Activated T-helper 1 cell treated with anti-CD3 and anti-CD28 coated beads, Interleukin-12 subunit alpha, Interleukin-12 subunit beta, Interleukin-2, Interleukin-4 antibody, amounts not matched to agents 30 ng/mL and 10 ng/mL and 1 ng/mL, durations not matched to agents 14 hours and 24 hours and 36 hours (primary cell): ENCODE measurements around the gene TOB1. TPM values are rescaled to one million over a fixed set of nuclear protein-coding genes. Genes with fewer than 3 reads are reported as not detected.

Experiments
- DNase-seq: peaks from one replicate; pipeline ENCODE4 v3.0.0; 2021; ENCODE audit warnings: low spot score
- H3K27ac Mint-ChIP-seq: one replicate; pipeline ENCODE4 v1.8.0; 2021; ENCODE audit warnings: mild to moderate bottlenecking, mixed read lengths
- H3K27me3 Mint-ChIP-seq: one replicate; pipeline ENCODE4 v1.8.0; 2022; ENCODE audit warnings: mild to moderate bottlenecking, moderate library complexity, mixed read lengths; ENCODE audit not compliant: insufficient read depth
- H3K36me3 Mint-ChIP-seq: one replicate; pipeline ENCODE4 v1.8.0; 2021; ENCODE audit warnings: low read depth, mixed read lengths
- H3K4me1 Mint-ChIP-seq: one replicate; pipeline ENCODE4 v1.8.0; 2021; ENCODE audit warnings: low read depth, mixed read lengths
- H3K4me3 Mint-ChIP-seq: one replicate; pipeline ENCODE4 v1.8.0; 2021; ENCODE audit warnings: mild to moderate bottlenecking, moderate library complexity, mixed read lengths
- H3K9me3 Mint-ChIP-seq: one replicate; pipeline ENCODE4 v1.8.0; 2021; ENCODE audit warnings: mixed read lengths
- intact Hi-C: fragments of 100-400 bp; cut with micrococcal nuclease; formaldehyde crosslinking; loops from one replicate; pipeline ENCODE4 v1.15.1; 2024
- total RNA-seq: library from RNA; stranded (reverse); gene quantifications from 2 replicates; pipeline ENCODE4 v1.2.3, GENCODE V29; 2022

The TOB1 gene
- total RNA-seq, 1 donor from 2014 or later = 35.5 TPM

DNA sequence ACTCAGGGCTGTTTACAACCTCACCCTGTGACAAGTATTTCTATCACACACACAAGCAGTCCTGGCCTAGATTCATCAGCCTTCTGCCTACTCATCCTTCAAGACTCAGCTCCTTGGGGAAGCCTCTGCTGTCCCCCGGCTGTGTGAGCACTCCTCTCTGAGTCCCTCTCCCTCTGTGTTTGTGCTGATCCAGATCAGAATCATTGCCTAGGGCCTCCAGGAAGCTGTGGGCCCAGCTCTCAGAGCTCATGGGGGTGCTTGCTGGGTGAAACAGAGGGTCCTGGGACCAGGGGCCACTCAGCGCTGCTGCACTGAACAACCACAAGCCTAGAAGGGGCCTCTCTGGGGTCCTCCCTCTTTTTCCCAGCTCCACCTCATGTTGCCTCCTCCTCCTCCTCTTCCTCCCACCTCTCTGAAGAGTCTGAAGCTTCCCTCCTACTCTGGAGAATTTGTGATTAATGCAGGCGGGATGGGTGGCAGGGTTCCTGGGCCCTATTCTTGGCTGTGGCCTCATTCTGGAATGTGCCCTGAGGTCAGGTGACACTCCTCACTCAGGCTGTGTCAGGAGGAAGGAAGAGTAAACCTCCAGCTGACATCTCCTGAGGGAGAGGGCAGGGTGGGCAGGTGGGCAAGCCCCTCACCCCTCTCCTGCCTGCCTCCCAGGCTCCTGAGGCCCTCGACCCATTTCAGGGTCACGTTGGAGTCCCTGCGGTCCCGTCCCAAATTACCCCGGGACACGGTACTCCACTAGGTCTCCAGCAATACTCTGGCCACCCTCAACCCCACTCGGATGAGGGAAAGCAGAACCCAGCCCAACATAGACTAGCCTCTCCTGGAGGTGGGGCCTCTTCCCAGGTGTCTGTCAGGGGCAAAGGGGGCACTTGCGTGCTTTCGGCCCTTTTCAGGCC is 20.7 kb downstream of the TOB1 start:
- intact Hi-C loops = no loop called here
- Mint-ChIP-seq H3K27ac (no peak overlapping the region), H3K36me3 (no peaks in the 10 kb centered on the region), H3K4me1 (no peaks in the 10 kb centered on the region), H3K4me3 (no peak overlapping the region), H3K9me3 (no peaks in the 10 kb centered on the region), H3K27me3 (no peaks in the 10 kb centered on the region)
- DNase-seq = no peak

DNA sequence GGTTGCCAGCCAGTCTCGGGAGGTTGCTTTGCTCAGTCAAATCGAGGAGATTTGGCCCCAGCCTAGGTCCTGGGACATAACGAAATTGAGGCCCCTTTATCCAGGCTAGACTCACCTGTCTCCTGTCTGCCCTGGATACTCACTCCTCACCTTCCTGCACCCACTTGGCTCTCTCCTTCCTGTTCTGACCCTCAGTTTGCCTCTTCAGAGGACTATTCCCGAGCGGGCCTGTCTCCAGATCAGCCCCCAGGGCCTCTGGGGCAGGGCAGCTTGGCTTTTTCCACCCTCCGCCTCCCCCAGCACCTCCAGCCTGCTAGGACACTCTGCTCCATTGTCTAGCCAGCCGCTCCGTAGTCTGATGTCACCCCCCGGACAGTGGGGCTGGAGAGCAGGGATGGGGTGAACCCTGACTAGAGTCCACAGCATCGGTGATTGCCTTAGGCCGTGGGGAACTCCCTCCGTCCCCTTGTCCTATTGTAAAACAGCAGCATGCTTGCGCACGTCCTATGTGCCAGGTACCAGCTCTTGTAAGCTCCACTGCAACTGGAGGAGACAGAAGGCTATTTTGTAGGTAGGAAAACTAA is 21.9 kb downstream of the TOB1 start:
- Mint-ChIP-seq H3K36me3 (no peaks in the 10 kb centered on the region), H3K4me1 (no peaks in the 10 kb centered on the region), H3K4me3 (no peak overlapping the region), H3K27me3 (no peaks in the 10 kb centered on the region), H3K9me3 (no peaks in the 10 kb centered on the region), H3K27ac (no peak overlapping the region)
- intact Hi-C loops = no loop called here
- DNase-seq = no peak

DNA sequence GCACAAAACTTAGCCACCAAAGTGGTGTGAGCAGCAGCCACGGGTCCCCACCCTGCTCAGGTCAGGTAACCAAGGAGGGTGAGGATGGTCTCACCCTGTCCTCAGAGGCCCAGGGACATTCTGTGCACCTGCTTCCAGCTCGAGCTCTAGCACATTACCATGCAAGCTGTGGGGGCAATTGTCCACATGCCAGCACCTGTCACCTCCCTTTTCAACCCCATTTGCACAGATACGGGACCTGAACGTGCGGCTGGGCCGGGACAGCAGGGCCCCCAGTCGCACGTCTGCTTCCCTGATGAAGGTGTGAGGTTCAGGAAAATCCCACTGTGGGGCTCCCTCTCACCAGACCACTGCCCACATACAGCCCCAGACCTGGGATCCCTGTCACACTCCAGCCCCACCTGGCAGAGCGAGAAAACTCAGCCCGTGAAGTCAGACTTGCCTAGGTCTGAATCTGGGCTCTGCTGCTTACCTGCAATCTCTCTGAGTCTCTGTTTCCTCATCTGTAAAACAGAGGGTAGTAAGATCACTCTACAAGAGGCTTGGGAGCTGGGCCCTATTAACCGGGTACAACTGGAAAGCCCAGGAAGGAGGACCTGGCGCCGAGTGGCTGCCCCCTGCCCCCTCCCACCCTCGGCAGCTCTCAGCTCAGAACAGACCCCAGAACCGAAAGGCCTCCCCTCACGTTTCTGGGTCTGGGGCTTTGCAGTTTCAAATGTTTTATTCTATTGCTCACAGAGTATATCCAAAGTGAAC is 22.8 kb downstream of the TOB1 start:
- Mint-ChIP-seq H3K36me3 (no peaks in the 10 kb centered on the region), H3K27ac (no peak overlapping the region), H3K4me3 (no peak overlapping the region), H3K27me3 (no peaks in the 10 kb centered on the region), H3K4me1 (no peaks in the 10 kb centered on the region), H3K9me3 (no peaks in the 10 kb centered on the region)
- no peak for DNase-seq
- intact Hi-C loops = no loop called here

DNA sequence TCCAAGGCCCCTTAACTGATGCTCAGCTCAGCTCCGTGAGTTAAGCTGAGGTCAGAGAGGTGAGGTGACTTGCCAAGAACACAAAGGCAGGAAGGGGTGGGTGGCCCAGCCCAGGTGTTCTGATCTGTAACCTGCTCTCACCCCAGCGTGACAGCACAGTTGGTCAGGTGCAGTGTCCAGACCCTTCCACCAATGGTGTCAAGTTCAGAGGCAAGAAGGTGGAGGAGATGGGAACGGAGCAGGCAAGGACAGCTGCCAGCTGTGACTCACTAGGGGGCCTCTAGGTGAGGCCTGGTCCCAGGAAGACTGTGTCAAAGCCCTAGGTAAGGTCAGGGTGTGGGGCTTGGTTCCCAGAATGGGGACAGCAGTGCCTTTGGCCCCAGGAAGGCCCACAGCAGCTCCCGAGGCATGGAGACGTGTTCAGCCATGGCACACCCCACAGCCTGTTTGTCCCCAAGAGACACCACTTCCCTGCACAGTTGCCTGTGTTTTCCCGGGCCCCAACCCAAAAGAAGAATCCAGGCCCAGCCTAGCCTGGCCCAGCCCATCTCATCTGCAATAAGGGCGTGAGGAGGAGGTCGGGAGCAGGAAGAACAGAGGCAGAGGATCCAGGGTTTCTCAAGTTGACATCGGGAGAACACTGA is 23.5 kb downstream of the TOB1 start:
- no peaks in the 10 kb centered on the region for H3K27me3 Mint-ChIP-seq
- intact Hi-C loops = loop anchor here (1.0 kb wide), 2 partner anchors 59 to 295 kb away; partner anchors contain the start of gene SPATA20
- no peaks in the 10 kb centered on the region for H3K4me1 Mint-ChIP-seq
- no peaks in the 10 kb centered on the region for H3K9me3 Mint-ChIP-seq
- no peak overlapping the region for H3K4me3 Mint-ChIP-seq
- no peak overlapping the region for H3K27ac Mint-ChIP-seq
- no peak for DNase-seq
- no peaks in the 10 kb centered on the region for H3K36me3 Mint-ChIP-seq

DNA sequence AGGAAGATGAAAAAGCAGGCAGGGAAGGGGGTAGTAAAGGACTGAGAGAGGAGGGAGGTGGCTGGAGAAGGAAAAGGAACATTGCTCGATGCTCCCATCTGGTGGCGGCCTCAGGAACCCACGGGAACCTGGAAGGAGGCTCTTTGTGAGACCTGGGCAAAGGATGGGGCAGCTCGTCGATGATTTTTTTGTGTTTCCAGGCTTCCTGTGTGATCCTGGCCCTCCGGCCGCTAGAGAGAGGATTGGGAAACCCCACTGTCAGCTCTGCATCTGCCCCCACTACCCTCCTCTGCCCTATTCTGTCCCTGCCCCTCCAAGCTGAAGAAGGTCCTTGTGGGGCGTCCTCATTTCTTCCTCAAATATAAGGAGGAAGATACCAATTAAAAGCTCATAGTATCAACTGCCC is 24.2 kb downstream of the TOB1 start:
- Mint-ChIP-seq H3K4me3 (no peak overlapping the region), H3K27me3 (no peaks in the 10 kb centered on the region), H3K9me3 (no peaks in the 10 kb centered on the region), H3K27ac (no peak overlapping the region), H3K4me1 (no peaks in the 10 kb centered on the region), H3K36me3 (no peaks in the 10 kb centered on the region)
- DNase-seq = no peak
- intact Hi-C loops = loop anchor here (1.0 kb wide), 3 partner anchors 25 to 295 kb away; partner anchors contain the start of gene SPATA20

DNA sequence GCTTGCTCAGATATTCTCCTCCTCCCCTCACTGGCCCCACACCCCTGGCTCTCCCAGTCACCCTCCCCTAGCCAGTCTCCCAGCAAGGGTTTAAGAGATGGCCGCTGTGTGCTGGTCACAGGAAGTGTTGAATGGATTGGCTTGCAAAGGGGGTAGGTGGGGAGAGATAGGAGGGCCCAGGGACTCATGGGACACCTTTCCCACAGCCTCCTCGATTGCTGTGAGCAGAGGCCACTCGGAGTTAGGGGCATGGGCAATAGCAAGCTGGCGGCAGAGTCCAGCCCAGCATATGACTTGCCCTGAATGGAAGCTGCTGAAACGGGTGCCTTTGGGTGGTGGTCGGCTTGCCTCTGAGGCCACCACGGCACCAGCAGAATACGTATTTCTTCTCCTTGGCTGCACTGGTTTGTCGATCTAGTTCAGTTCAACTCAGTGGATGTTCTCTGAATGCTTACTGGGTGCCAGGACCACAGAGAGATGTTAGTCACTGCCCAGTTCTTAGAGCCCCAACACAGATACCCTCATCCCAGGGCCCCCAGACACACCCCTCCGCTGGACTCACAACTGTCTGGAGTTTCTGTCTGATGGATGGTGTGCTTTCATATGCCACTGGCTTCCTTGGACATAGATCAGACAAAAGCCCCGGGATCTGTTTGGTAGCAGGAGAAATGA is 24.7 kb downstream of the TOB1 start:
- H3K27ac Mint-ChIP-seq = no peak overlapping the region
- no peak for DNase-seq
- no peaks in the 10 kb centered on the region for H3K36me3 Mint-ChIP-seq
- H3K9me3 Mint-ChIP-seq = no peaks in the 10 kb centered on the region
- H3K4me3 Mint-ChIP-seq = no peak overlapping the region
- no peaks in the 10 kb centered on the region for H3K4me1 Mint-ChIP-seq
- intact Hi-C loops = loop anchor here (1.0 kb wide), 1 partner anchor 24 kb away; no protein-coding TSS in a partner anchor
- H3K27me3 Mint-ChIP-seq = no peaks in the 10 kb centered on the region

DNA sequence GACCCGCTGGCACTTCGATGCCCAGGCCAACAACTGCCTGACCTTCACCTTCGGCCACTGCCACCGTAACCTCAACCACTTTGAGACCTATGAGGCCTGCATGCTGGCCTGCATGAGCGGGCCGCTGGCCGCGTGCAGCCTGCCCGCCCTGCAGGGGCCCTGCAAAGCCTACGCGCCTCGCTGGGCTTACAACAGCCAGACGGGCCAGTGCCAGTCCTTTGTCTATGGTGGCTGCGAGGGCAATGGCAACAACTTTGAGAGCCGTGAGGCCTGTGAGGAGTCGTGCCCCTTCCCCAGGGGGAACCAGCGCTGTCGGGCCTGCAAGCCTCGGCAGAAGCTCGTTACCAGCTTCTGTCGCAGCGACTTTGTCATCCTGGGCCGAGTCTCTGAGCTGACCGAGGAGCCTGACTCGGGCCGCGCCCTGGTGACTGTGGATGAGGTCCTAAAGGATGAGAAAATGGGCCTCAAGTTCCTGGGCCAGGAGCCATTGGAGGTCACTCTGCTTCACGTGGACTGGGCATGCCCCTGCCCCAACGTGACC is 25.8 kb downstream of the TOB1 start:
- Mint-ChIP-seq H3K9me3 (no peaks in the 10 kb centered on the region), H3K27ac (no peak overlapping the region), H3K36me3 (no peaks in the 10 kb centered on the region), H3K4me1 (no peaks in the 10 kb centered on the region), H3K4me3 (no peak overlapping the region), H3K27me3 (no peaks in the 10 kb centered on the region)
- DNase-seq = no peak
- intact Hi-C loops = no loop called here

DNA sequence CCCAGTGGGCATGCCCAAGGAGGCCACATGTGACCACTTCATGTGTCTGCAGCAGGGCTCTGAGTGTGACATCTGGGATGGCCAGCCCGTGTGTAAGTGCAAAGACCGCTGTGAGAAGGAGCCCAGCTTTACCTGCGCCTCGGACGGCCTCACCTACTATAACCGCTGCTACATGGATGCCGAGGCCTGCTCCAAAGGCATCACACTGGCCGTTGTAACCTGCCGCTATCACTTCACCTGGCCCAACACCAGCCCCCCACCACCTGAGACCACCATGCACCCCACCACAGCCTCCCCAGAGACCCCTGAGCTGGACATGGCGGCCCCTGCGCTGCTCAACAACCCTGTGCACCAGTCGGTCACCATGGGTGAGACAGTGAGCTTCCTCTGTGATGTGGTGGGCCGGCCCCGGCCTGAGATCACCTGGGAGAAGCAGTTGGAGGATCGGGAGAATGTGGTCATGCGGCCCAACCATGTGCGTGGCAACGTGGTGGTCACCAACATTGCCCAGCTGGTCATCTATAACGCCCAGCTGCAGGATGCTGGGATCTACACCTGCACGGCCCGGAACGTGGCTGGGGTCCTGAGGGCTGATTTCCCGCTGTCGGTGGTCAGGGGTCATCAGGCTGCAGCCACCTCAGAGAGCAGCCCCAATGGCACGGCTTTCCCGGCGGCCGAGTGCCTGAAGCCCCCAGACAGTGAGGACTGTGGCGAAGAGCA is 26.4 kb downstream of the TOB1 start:
- H3K4me3 Mint-ChIP-seq = no peak overlapping the region
- intact Hi-C loops = no loop called here
- H3K27me3 Mint-ChIP-seq = peaks cover 2% of the 10 kb centered on the region
- DNase-seq = no peak
- H3K27ac Mint-ChIP-seq = no peak overlapping the region
- H3K9me3 Mint-ChIP-seq = no peaks in the 10 kb centered on the region
- H3K36me3 Mint-ChIP-seq = no peaks in the 10 kb centered on the region
- no peaks in the 10 kb centered on the region for H3K4me1 Mint-ChIP-seq

DNA sequence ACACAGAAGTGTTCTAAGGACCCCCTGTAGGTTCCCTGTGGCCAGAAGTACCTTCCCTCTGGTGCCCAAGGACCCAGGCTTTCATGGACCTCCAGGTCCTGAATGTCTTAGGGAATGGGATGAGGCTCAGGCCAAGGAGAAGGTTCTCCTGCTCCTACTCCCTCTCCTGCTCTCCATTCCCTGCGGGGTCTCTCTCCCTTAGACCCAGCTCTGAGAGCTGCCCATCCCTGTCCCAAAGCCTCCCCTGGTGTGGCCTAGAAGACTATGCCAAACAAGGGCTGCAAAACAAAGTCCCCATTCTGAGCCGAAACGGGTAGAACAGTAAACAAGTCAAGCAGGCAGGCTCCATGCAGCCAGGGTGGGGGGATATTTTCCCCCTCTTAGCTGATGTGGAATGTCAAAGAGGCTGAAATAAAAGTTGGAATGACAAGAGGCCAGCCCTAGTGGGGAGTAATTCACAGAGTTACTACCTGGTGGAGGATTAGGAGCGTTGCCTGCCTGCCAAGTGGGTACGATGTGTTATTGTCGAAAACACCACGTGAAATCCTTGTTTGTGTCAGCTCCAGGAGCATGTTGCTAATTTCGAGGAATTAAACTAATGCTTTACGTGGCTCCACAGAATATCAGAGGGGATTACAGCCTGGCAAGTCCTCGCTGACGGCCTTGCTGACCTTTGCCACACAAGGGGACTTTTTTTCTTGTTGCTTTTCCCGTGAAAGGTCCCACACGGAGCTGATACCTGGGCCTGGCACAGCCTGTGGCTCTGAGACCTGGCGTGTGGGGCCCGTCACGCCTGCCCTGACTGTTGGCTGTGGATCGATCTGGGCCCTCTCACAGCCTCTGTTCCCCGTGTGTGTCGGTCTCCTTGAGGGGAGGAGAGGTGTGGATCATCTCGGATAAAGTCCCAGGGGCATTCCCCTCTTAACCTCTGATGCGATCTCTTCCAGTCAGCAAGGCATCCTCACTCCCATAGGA is 27.9 kb downstream of the TOB1 start:
- H3K36me3 Mint-ChIP-seq = no peaks in the 10 kb centered on the region
- DNase-seq = no peak
- intact Hi-C loops = no loop called here
- no peaks in the 10 kb centered on the region for H3K4me1 Mint-ChIP-seq
- H3K27me3 Mint-ChIP-seq = peaks cover 5% of the 10 kb centered on the region
- no peak overlapping the region for H3K4me3 Mint-ChIP-seq
- no peaks in the 10 kb centered on the region for H3K9me3 Mint-ChIP-seq
- no peak overlapping the region for H3K27ac Mint-ChIP-seq

DNA sequence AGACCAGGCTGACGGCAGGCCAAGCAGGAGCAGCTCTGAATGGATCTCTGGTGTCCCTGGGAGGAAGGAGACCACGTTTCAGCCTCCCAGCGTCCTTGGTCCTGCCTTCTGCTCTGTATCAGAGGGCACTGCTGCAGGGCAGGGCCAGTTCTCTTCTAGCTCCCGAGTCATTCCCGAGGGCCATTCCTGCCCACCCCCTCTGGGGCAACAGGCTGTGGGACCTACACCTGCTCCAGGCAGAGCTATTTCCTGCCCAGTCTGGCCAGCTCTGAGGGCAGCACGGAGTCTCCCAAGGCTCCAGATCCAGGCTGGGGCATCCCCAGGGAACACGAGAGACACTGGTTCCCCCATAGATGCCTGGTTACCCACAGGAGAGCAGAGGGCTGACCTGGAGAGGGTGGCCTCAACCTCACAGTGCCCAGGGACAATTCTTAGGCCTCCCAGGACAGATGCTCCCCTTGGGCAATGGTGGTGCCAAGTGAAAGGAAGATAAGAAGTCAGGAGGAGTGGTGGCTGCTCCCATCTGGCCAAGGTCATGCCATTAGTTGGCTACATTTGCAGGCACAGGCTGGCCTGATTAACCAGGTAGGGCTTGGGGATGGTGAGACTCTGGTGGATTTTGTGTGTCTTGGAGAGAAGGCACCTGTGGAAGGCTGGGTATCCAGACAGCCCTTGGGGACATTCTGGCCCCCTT is 28.7 kb downstream of the TOB1 start:
- intact Hi-C loops = no loop called here
- Mint-ChIP-seq H3K4me1 (no peaks in the 10 kb centered on the region), H3K27ac (no peak overlapping the region), H3K9me3 (no peaks in the 10 kb centered on the region), H3K4me3 (no peak overlapping the region), H3K27me3 (peaks cover 5% of the 10 kb centered on the region), H3K36me3 (no peaks in the 10 kb centered on the region)
- DNase-seq = no peak
